IPS DF 4.7 (cell line): ENCODE data around the gene ZBP1.

Experiments used
- DNase-seq: peaks from one replicate; pipeline ENCODE4 v3.0.0-alpha.2; 2013; ENCODE audit warnings: low spot score; ENCODE audit errors: extremely low read depth

ZBP1 gene

GRCh38 chr20:57559658-57560553 lies 60.3 kb downstream of the ZBP1 start:
- DNase-seq: no peak

- DNase-seq: no peak
These were observed 61.0 kb downstream of the ZBP1 start for GRCh38 chr20:57559289-57559634.

GRCh38 chr20:57558614-57559288 lies 61.5 kb downstream of the ZBP1 start:
- no peak for DNase-seq

- no peak for DNase-seq
These were observed 62.2 kb downstream of the ZBP1 start for GRCh38 chr20:57557926-57558613.

GRCh38 chr20:57556980-57557274 lies 63.3 kb downstream of the ZBP1 start:
- no peak for DNase-seq

GRCh38 chr20:57555457-57556184 lies 64.6 kb downstream of the ZBP1 start:
- no peak for DNase-seq
